ENCODE measurements around the gene HYAL3.
"Not testable (repeated sequence)": the region's sequence is repeated elsewhere in the genome, so short reads cannot be mapped to it uniquely, and the experiment has no call there.

DNA sequence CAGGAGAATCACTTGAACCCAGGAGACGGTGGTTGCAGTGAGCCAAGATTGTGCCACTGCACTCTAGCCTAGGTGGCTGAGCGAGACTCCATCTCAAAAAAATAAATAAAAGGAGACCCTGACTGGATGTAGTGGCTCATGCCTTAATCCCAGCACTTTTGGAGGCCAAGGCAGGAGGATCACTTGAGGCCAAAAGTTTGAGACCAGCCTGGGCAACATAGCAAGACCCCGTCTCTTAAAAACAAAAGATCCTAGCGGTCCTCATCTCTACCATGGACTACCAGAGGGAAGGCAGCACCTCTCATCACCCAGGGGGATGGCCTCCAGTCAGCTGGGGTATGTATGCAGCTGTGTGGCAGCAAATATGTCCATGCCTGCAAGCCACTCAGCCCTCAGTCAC lies 37.0 kb downstream of the HYAL3 start:
- not testable (repeated sequence) for TF ChIP-seq EZH2phosphoT487 (IDR thresholded peaks at IDR 0.05; ENCODE audit: borderline replicate concordance); POLR2AphosphoS5 (IDR thresholded peaks at IDR 0.05; ENCODE audit: low read depth, low read length); RAD21 (IDR thresholded peaks at IDR 0.05; ENCODE audit: low read depth); FOSL1 (IDR thresholded peaks at IDR 0.05; ENCODE audit: low read depth); EGR1 (IDR thresholded peaks at IDR 0.05; ENCODE audit: low read depth); POLR2A (IDR thresholded peaks at IDR 0.05; ENCODE audit: borderline replicate concordance, extremely low read depth, insufficient read depth, insufficient read length); ZFX (IDR thresholded peaks at IDR 0.05); YY1 (IDR thresholded peaks at IDR 0.05; ENCODE audit: extremely low read depth, insufficient replicate concordance, low read depth, low read length); CBX3 (IDR thresholded peaks at IDR 0.05; ENCODE audit: low read depth)
- TF ChIP-seq, protein P1, sequence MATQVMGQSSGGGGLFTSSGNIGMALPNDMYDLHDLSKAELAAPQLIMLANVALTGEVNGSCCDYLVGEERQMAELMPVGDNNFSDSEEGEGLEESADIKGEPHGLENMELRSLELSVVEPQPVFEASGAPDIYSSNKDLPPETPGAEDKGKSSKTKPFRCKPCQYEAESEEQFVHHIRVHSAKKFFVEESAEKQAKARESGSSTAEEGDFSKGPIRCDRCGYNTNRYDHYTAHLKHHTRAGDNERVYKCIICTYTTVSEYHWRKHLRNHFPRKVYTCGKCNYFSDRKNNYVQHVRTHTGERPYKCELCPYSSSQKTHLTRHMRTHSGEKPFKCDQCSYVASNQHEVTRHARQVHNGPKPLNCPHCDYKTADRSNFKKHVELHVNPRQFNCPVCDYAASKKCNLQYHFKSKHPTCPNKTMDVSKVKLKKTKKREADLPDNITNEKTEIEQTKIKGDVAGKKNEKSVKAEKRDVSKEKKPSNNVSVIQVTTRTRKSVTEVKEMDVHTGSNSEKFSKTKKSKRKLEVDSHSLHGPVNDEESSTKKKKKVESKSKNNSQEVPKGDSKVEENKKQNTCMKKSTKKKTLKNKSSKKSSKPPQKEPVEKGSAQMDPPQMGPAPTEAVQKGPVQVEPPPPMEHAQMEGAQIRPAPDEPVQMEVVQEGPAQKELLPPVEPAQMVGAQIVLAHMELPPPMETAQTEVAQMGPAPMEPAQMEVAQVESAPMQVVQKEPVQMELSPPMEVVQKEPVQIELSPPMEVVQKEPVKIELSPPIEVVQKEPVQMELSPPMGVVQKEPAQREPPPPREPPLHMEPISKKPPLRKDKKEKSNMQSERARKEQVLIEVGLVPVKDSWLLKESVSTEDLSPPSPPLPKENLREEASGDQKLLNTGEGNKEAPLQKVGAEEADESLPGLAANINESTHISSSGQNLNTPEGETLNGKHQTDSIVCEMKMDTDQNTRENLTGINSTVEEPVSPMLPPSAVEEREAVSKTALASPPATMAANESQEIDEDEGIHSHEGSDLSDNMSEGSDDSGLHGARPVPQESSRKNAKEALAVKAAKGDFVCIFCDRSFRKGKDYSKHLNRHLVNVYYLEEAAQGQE (IDR thresholded peaks at IDR 0.05; ENCODE audit: low read depth) = not testable (repeated sequence)
- TF ChIP-seq, protein P2, sequence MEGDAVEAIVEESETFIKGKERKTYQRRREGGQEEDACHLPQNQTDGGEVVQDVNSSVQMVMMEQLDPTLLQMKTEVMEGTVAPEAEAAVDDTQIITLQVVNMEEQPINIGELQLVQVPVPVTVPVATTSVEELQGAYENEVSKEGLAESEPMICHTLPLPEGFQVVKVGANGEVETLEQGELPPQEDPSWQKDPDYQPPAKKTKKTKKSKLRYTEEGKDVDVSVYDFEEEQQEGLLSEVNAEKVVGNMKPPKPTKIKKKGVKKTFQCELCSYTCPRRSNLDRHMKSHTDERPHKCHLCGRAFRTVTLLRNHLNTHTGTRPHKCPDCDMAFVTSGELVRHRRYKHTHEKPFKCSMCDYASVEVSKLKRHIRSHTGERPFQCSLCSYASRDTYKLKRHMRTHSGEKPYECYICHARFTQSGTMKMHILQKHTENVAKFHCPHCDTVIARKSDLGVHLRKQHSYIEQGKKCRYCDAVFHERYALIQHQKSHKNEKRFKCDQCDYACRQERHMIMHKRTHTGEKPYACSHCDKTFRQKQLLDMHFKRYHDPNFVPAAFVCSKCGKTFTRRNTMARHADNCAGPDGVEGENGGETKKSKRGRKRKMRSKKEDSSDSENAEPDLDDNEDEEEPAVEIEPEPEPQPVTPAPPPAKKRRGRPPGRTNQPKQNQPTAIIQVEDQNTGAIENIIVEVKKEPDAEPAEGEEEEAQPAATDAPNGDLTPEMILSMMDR (IDR thresholded peaks at IDR 0.05 in 2 of 3, conservative IDR thresholded peaks at IDR 0.05 in 1 of 3; ENCODE audit: borderline replicate concordance in 1 of 3, insufficient read depth in 1 of 3, low read depth in 2 of 3, low read length in 2 of 3) = not testable (repeated sequence)
- TF ChIP-seq, protein P3, sequence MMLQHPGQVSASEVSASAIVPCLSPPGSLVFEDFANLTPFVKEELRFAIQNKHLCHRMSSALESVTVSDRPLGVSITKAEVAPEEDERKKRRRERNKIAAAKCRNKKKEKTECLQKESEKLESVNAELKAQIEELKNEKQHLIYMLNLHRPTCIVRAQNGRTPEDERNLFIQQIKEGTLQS (IDR thresholded peaks at IDR 0.05) = not testable (repeated sequence)

All from HCT116 (cell line).